Measurements from ENCODE around the gene SCUBE1. TPM values are rescaled to one million over a fixed set of nuclear protein-coding genes. Genes with fewer than 3 reads are reported as not detected.
A peak's percentile ranks its signal among the peaks of the same experiment; 100 is the strongest.
"Not testable (repeated sequence)": the region's sequence is repeated elsewhere in the genome, so short reads cannot be mapped to it uniquely, and the experiment has no call there.

Gene SCUBE1
- total RNA-seq, 2 experiments from 2014 or later = 0.03 TPM; not detected in 1

DNA sequence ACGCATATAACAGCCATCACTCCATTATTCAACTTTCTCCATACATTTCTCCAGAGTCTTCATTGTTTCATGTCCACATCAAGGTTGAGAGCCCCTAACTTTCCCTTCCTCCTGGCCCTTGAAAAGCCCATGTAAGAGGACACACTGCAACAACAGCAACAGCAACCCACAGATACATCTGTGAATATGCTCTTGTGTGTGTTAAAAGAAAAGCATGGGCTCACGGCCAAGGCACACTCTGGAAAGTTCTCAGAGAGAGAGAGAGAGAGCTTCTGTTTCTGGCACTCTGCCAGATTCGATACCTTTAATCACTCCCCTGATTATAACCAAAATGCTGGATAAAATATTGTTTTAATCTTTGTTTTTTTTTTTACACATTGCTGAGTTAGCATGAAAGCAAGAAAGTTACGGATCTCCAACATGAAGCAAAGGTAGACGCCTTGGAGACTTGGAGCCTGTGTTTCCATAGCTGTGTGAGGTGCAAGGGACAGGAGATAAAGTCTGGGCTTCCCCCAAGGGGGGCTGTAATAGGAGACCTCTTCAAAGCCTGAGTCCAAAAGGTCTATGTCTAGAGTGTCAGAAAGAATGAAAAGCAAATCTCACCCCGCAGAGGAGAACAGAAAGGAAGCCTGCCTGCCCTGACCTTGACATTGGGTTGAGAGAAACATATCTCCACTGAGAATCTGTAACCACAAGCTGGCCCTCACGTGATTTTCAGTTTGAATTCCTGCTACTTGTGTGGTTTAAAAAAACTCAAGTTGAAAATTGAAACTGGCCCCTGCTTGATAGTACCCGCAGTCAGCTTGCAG, 34.9 kb upstream of the SCUBE1 start:
- peaks cover 36% of the 10 kb centered on the region for H3K4me1 Mint-ChIP-seq (ENCODE audit: low read depth)
- POLR2A ChIA-PET = interaction anchor here (0.7 to 1.1 kb wide), 2 partner anchors 115 to 210 kb away, joined by 3 read pairs; no protein-coding TSS in a partner anchor
- peak; percentile 28 for ATAC-seq
- peaks cover 53% of the 10 kb centered on the region for H3K27me3 Mint-ChIP-seq (ENCODE audit: low read depth)
- no peak overlapping the region for H3K27ac Mint-ChIP-seq
- no peaks in the 10 kb centered on the region for H3K36me3 Mint-ChIP-seq (ENCODE audit: low read depth)
- peak; percentile 28 for DNase-seq
- peaks cover 6% of the 10 kb centered on the region for H3K9me3 Mint-ChIP-seq (ENCODE audit: insufficient read depth)
- CTCF ChIA-PET = interaction anchor here (0.8 to 2.8 kb wide), 6 partner anchors 8 to 146 kb away, joined by 3 to 11 read pairs (median 6); no protein-coding TSS in a partner anchor
- H3K4me3 Mint-ChIP-seq = no peak overlapping the region

DNA sequence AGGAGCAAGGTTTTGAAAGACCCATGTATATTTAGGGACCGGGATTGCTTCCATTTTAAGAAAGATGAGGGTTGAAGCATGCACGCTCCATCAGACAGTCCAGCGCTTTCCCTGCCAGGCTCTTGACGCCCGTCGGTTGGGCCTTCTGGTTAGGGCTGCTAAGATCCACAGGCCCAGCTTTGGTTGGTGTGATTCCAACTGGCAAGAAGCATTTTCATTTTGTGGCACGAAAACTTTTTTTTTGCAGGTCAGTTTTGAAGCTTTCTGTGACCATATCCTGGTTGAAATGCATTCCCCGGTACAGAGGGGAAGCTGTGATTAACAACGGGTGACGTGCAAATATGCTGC, 34.4 kb upstream of the SCUBE1 start:
- H3K4me3 Mint-ChIP-seq = no peak overlapping the region
- peaks cover 54% of the 10 kb centered on the region for H3K27me3 Mint-ChIP-seq (ENCODE audit: low read depth)
- peaks cover 36% of the 10 kb centered on the region for H3K4me1 Mint-ChIP-seq (ENCODE audit: low read depth)
- no peaks in the 10 kb centered on the region for H3K36me3 Mint-ChIP-seq (ENCODE audit: low read depth)
- H3K9me3 Mint-ChIP-seq (ENCODE audit: insufficient read depth) = peaks cover 6% of the 10 kb centered on the region
- ChIA-PET CTCF (interaction anchor here (1.7 to 2.8 kb wide), 4 partner anchors 9 to 146 kb away, joined by 3 to 11 read pairs (median 6); no protein-coding TSS in a partner anchor), POLR2A (interaction anchor here (0.7 to 1.1 kb wide), 2 partner anchors 114 to 209 kb away, joined by 3 read pairs; no protein-coding TSS in a partner anchor)
- no peak for ATAC-seq
- DNase-seq = no peak
- H3K27ac Mint-ChIP-seq = no peak overlapping the region

DNA sequence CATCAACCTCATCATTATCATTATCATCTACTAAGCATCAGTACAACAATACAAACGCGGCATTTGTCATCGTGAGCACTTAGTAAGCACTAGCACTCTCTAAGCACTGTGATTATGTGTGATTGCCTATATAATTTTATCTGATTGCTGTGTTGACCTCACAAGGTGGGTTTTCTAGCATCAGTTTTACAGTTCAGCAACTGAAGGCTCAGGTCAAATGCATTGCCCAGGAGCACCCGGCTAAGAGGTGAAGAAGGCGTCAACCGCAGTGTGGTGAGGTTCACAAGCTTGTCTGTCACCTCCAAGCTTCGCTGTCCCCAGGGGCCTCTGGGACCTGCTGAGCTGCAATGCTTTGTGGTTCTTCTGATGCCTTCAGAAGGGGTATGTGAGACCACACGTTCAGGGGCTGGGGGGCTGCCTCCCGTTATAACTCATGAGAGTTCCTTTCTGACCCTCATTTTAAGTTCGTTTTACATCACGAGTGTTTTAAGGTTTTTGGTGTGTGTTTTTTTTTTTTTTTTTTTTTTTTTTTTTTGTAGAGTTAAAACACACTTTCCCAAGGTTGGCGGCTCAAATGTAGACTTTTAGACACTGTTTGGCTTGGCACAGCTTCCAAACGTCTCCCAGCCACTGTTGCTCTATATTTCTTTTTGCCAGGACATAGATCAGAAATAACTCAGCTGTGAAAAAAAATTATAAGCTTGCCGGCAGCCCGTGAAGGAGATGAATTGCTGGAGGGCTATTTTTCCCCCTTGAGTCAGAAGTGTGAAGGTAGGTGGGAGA, 33.8 kb upstream of the SCUBE1 start:
- H3K27me3 Mint-ChIP-seq (ENCODE audit: low read depth) = peaks cover 55% of the 10 kb centered on the region
- no peak overlapping the region for H3K27ac Mint-ChIP-seq
- no peaks in the 10 kb centered on the region for H3K36me3 Mint-ChIP-seq (ENCODE audit: low read depth)
- no peak overlapping the region for H3K4me3 Mint-ChIP-seq
- peak; percentile 91 for ATAC-seq
- H3K9me3 Mint-ChIP-seq (ENCODE audit: insufficient read depth) = peaks cover 6% of the 10 kb centered on the region
- DNase-seq = peak; percentile 73
- ChIA-PET CTCF (interaction anchor here (0.7 to 2.8 kb wide), 5 partner anchors 9 to 795 kb away, joined by 3 to 11 read pairs (median 6); no protein-coding TSS in a partner anchor), POLR2A (interaction anchor here (0.7 to 1.1 kb wide), 2 partner anchors 114 to 209 kb away, joined by 3 read pairs; no protein-coding TSS in a partner anchor)
- peaks cover 35% of the 10 kb centered on the region for H3K4me1 Mint-ChIP-seq (ENCODE audit: low read depth)

DNA sequence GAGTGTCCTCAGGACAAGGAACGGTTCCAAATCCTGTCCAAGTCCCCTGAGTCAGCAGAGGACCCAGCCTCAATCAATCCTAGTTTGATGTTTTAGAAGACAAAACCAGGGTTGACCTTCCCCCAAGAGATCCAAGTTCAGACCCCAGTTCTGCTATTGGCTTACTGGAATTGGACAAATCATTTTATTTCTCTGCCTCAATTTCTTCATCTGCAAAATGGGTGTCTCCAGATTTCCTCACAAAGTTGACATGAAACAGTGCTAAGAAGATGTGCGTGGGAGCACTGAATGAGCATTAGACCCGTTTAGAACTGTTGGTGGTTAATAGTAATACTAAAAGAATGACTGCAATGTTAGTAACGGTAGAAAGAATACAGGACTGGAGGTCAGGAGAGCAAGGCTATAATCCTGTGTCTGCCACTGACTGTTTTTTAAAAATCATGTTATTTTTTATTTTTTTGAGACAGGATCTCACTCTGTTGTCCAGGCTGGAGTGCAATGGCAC, 32.8 kb upstream of the SCUBE1 start:
- H3K4me1 Mint-ChIP-seq (ENCODE audit: low read depth) = peaks cover 26% of the 10 kb centered on the region
- no peak for DNase-seq
- peaks cover 59% of the 10 kb centered on the region for H3K27me3 Mint-ChIP-seq (ENCODE audit: low read depth)
- ChIA-PET CTCF (interaction anchor here (0.7 to 2.8 kb wide), 3 partner anchors 10 to 796 kb away, joined by 4 to 11 read pairs (median 7); no protein-coding TSS in a partner anchor), POLR2A (no interaction called here)
- H3K27ac Mint-ChIP-seq = no peak overlapping the region
- H3K4me3 Mint-ChIP-seq = no peak overlapping the region
- no peaks in the 10 kb centered on the region for H3K36me3 Mint-ChIP-seq (ENCODE audit: low read depth)
- H3K9me3 Mint-ChIP-seq (ENCODE audit: insufficient read depth) = peaks cover 6% of the 10 kb centered on the region
- ATAC-seq = no peak

GRCh38 chr22:43370036-43370435, 26.9 kb upstream of the SCUBE1 start:
- CTCF ChIA-PET = interaction anchor here (0.8 kb wide), 1 partner anchor 24 kb away, joined by 3 read pairs; no protein-coding TSS in a partner anchor
- H3K27ac Mint-ChIP-seq = no peak overlapping the region
- H3K27me3 Mint-ChIP-seq (ENCODE audit: low read depth) = peaks cover 49% of the 10 kb centered on the region
- peaks cover 6% of the 10 kb centered on the region for H3K9me3 Mint-ChIP-seq (ENCODE audit: insufficient read depth)
- no peak overlapping the region for H3K4me3 Mint-ChIP-seq
- no peaks in the 10 kb centered on the region for H3K36me3 Mint-ChIP-seq (ENCODE audit: low read depth)
- no peaks in the 10 kb centered on the region for H3K4me1 Mint-ChIP-seq (ENCODE audit: low read depth)
- DNase-seq (no peak), ATAC-seq (no peak)
- POLR2A ChIA-PET = no interaction called here

DNA sequence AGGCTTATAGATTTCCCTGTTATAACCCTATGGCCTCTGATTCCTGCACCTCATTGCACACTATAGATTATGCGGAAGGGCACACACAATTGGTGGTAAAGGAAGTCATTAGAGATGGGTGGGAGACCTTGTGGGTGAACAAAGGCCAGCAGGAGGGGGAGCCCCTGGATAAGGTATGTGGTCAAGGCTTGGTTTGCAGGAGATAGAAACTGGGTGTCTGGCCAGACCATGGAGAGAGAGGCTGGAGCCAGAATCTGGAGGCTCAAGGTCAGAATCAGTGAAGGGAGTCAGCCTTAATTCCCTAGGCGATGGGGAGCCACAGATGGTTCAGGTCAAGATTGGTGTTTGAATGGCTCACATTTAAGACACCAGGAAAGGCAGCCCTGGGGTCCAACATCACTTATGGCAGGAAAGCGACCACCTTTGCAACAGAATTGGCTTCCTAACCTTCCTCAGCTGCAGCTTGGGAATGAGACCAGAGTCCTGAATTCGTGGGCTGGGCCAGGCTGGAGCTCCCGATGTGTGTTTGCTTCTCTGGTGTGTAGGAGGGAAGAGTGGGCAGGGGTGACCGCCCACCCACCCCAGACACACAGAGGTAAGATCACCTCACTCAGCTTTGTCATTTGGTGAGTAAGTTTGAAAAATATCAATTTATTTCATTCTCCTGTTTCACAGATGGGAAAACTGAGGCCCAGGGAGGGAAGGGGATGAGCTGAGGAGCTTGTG, 22.7 kb upstream of the SCUBE1 start:
- ATAC-seq (no peak), DNase-seq (no peak)
- peaks cover 33% of the 10 kb centered on the region for H3K27me3 Mint-ChIP-seq (ENCODE audit: low read depth)
- no peaks in the 10 kb centered on the region for H3K4me1 Mint-ChIP-seq (ENCODE audit: low read depth)
- H3K4me3 Mint-ChIP-seq = no peak overlapping the region
- CTCF ChIA-PET = no interaction called here
- no peak overlapping the region for H3K27ac Mint-ChIP-seq
- H3K9me3 Mint-ChIP-seq (ENCODE audit: insufficient read depth) = no peaks in the 10 kb centered on the region
- POLR2A ChIA-PET = no interaction called here
- H3K36me3 Mint-ChIP-seq (ENCODE audit: low read depth) = no peaks in the 10 kb centered on the region

DNA sequence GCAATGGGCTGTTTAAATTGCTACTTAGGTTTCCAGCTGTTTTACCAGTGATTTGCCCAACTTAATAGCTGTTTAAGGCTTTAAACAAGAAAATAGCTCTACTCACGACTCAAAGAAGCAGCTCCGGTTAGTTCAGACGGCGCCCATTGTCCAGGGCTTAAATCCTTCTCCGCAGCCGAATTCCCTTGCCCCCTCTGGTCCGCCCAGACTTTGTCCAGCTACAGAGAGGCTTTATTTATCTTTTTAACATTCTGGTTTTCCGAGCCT, 20.9 kb upstream of the SCUBE1 start:
- Mint-ChIP-seq H3K4me1 (ENCODE audit: low read depth) (no peaks in the 10 kb centered on the region), H3K36me3 (ENCODE audit: low read depth) (no peaks in the 10 kb centered on the region), H3K4me3 (no peak overlapping the region), H3K9me3 (ENCODE audit: insufficient read depth) (no peaks in the 10 kb centered on the region), H3K27ac (no peak overlapping the region), H3K27me3 (ENCODE audit: low read depth) (peaks cover 26% of the 10 kb centered on the region)
- ChIA-PET CTCF (interaction anchor here (1.2 to 2.2 kb wide), 2 partner anchors 18 to 22 kb away, joined by 4 to 10 read pairs; no protein-coding TSS in a partner anchor), POLR2A (no interaction called here)
- ATAC-seq = no peak
- DNase-seq = no peak

DNA sequence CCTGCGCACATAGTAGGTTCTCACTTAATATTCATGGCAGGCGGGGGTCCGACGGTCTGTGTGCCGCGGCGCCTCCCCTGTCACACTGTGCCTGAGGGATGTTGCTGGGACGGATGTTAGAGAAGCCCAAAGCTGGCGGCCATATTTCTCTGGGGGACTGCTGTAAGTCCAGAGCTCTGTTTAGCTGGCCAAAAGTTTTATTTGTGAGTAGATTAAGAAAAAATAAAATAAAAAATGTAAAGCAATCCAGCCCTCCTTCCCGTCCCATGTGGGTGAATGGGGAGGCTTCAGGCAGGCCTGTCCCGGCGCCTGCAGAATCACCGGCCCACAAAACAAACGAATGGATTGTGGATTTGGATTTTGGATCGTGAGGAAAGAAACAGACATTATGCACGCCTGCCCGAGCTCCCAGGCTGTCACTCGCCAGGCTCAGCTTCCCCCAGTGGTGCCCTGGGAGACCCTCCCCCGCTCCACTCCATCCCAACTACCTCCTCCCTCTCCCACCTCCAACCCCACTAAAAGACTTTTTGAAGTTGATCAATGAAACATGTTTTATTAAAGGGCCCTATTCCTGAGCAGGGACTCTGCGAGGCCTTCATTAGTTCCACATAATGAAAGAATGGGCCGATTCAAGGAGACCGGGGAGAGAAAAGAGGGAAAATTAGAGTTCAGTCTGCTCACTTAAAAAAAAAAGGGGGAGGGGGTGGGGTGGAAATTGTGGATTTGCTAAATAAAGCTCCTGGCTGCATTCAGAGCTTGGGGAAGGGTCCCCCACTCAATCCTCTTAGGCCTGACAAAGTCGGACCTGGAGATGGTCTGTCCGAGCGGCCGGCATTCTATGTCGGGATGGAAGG, 20.4 kb upstream of the SCUBE1 start:
- POLR2A ChIA-PET = no interaction called here
- DNase-seq = no peak

DNA sequence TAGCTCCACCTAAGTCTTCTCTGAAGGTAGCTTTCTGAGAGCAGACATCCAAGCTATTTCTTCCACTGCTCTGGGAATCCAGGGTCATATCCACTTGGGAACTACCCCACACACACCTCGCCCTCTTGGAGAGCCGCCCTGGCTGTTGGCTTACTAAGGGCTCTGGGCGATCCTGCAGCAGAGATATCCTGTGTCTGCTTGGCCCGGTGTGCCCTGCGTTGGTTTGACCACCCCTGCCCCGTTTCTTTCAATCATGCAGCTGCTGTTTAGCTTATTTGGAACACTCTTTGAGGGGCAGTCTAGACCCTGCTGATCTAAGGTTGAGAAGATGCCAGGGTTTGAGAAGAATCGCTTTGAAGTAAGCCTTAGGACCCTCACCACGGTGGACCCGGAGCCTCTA, 17.4 kb upstream of the SCUBE1 start:
- Mint-ChIP-seq H3K9me3 (ENCODE audit: insufficient read depth) (no peaks in the 10 kb centered on the region), H3K27ac (no peak overlapping the region), H3K4me3 (no peak overlapping the region), H3K4me1 (ENCODE audit: low read depth) (no peaks in the 10 kb centered on the region), H3K27me3 (ENCODE audit: low read depth) (peaks cover 8% of the 10 kb centered on the region), H3K36me3 (ENCODE audit: low read depth) (no peaks in the 10 kb centered on the region)
- ChIA-PET CTCF (interaction anchor here (1.8 kb wide), 1 partner anchor 14 kb away, joined by 5 read pairs; no protein-coding TSS in a partner anchor), POLR2A (no interaction called here)
- DNase-seq (no peak), ATAC-seq (no peak)

More for the DNA sequence above, 20.4 kb upstream of the SCUBE1 start:
- ATAC-seq = no peak
- Mint-ChIP-seq H3K4me1 (ENCODE audit: low read depth) (no peaks in the 10 kb centered on the region), H3K27ac (no peak overlapping the region), H3K27me3 (ENCODE audit: low read depth) (peaks cover 26% of the 10 kb centered on the region), H3K36me3 (ENCODE audit: low read depth) (no peaks in the 10 kb centered on the region), H3K4me3 (no peak overlapping the region), H3K9me3 (ENCODE audit: insufficient read depth) (no peaks in the 10 kb centered on the region)
- CTCF ChIA-PET = interaction anchor here (1.2 to 2.2 kb wide), 2 partner anchors 17 to 22 kb away, joined by 4 to 10 read pairs; no protein-coding TSS in a partner anchor

DNA sequence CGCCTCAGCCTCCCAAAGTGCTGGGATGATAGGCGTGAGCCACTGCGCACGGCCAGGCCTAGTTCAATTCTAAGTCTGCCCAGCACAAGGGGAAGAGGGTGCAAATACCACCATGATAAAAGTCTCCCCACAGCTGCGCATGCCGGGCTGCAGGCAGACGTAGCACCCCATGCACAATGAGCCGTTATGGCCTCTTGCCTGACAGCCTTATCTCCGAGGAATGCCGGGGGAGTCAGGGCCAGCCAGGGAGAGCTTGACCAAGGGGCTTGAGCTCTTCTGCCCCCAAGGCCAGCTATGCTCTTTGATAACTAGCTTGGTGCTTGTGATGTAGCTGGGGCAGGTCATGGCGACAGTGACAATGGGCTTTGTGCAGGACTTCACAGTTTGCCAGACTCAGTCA, 13.7 kb upstream of the SCUBE1 start:
- Mint-ChIP-seq H3K27ac (no peak overlapping the region), H3K36me3 (ENCODE audit: low read depth) (no peaks in the 10 kb centered on the region), H3K9me3 (ENCODE audit: insufficient read depth) (no peaks in the 10 kb centered on the region), H3K4me1 (ENCODE audit: low read depth) (no peaks in the 10 kb centered on the region), H3K4me3 (no peak overlapping the region), H3K27me3 (ENCODE audit: low read depth) (peaks cover 12% of the 10 kb centered on the region)
- ATAC-seq (no peak), DNase-seq (no peak)
- POLR2A ChIA-PET = no interaction called here
- CTCF ChIA-PET = interaction anchor here (1.5 kb wide), 1 partner anchor 11 kb away, joined by 5 read pairs; no protein-coding TSS in a partner anchor

DNA sequence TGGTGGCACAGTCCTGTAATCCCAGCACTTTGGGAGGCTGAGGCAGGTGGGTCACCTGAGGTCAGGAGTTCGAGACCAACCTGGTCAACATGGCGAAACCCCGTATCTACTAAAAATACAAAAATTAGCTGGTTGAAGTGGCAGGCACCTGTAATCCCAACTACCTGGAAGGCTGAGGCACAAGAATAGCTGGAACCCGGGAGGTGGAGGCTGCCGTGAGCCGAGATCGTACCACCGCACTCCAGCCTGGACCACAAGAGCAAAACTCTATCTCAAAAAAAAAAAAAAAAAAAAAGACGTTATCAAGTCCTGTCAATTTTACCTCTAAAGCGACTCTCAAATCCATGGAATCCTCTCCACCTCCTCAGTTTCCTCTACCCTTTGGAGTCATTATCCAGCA, 12.5 kb upstream of the SCUBE1 start:
- H3K27me3 Mint-ChIP-seq (ENCODE audit: low read depth); H3K9me3 Mint-ChIP-seq (ENCODE audit: insufficient read depth); H3K4me3 Mint-ChIP-seq; H3K4me1 Mint-ChIP-seq (ENCODE audit: low read depth); ATAC-seq; CTCF ChIA-PET; DNase-seq; H3K27ac Mint-ChIP-seq; POLR2A ChIA-PET; H3K36me3 Mint-ChIP-seq (ENCODE audit: low read depth): not testable (repeated sequence)
